Measurements from ENCODE around the gene SIGLEC6.

SIGLEC6 gene

GRCh38 chr19:51541458-51542357, 10.2 kb upstream of the SIGLEC6 start:
- no peak overlapping the region for H3K27ac ChIP-seq
- no peak for TF ChIP-seq ZFX (IDR thresholded peaks at IDR 0.05; ENCODE audit: borderline replicate concordance)
- no peak for TF ChIP-seq CTCF (IDR thresholded peaks at IDR 0.05)

DNA sequence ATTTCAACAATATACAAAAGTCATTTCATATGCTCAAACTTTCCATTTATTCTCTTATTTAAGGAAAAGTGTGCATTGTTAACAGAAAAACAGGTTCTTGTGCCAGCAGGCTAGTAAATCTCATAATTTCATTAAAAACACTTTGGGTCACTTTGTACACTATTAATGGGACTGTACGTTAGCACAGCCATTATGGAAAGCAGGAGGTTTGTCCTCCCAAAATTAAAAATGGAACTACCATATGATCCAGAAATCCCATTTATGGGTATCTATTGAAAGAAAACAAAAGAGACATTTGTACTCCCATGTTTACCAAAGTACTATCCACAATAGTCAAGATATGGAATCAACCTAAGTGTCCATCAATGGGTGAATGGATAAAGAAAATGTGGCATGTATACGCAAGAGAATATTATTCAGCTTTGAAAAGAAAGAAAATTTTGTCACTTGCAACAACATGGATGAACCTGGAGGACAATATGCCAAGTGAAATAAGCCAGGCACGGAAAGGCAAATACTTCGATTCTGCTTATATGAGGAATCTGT, 8.4 kb upstream of the SIGLEC6 start:
- TF ChIP-seq CTCF (IDR thresholded peaks at IDR 0.05): no peak
- TF ChIP-seq ZFX (IDR thresholded peaks at IDR 0.05; ENCODE audit: borderline replicate concordance): no peak
- H3K27ac ChIP-seq: no peak overlapping the region

DNA sequence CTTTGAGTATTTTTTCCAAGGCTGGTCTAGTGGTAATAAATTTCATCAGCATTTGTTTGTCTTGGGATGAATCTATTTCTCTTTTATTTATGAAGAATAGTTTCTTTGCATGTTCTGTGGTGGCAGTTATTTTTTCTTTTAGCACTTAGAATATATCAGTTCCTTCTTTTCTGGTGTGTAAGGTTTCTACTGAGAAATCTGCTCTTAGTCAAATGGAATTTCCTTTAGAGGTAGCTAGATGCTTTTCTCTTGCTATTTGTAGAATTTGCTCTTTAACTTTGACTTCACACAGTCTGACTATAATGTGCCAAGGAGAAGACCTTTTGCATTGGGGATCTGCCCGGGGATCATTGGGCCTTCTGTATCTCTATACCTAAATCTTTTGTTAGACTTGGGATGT, 4.1 kb upstream of the SIGLEC6 start:
- H3K27ac ChIP-seq: no peak overlapping the region
- TF ChIP-seq CTCF (IDR thresholded peaks at IDR 0.05) (no peak), ZFX (IDR thresholded peaks at IDR 0.05; ENCODE audit: borderline replicate concordance) (no peak)

- no peak for TF ChIP-seq CTCF (IDR thresholded peaks at IDR 0.05)
- TF ChIP-seq ZFX (IDR thresholded peaks at IDR 0.05; ENCODE audit: borderline replicate concordance): no peak
- H3K27ac ChIP-seq: no peak overlapping the region
Observed at GRCh38 chr19:51530616-51531015, 854 bp downstream of the SIGLEC6 start.

GRCh38 chr19:51529301-51529700, 2.2 kb downstream of the SIGLEC6 start:
- H3K27ac ChIP-seq: no peak overlapping the region
- TF ChIP-seq CTCF (IDR thresholded peaks at IDR 0.05) (no peak), ZFX (IDR thresholded peaks at IDR 0.05; ENCODE audit: borderline replicate concordance) (no peak)

DNA sequence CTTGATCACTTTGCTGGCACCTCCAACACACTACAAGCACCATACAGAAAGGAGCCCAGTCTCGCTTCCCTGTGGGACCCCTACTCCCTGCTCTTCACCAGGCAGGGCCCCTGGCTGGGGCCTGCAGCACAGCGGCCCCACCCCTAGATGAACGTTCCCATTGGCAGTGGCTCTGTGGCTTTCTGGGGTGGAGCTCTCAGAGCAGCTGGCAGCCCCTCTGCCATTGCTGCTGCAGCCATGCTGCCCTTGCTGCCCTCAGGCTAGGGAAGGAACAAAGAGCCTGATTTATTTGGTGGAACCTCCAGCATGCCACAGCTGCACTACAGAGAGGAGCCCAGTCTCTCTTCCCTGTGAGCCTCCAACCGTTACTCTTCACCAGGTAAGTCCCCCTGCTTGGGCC, 5.8 kb downstream of the SIGLEC6 start:
- H3K27ac ChIP-seq: no peak overlapping the region
- TF ChIP-seq ZFX (IDR thresholded peaks at IDR 0.05; ENCODE audit: borderline replicate concordance) (no peak), CTCF (IDR thresholded peaks at IDR 0.05) (no peak)

- TF ChIP-seq CTCF (IDR thresholded peaks at IDR 0.05) (no peak), ZFX (IDR thresholded peaks at IDR 0.05; ENCODE audit: borderline replicate concordance) (no peak)
- H3K27ac ChIP-seq: no peak overlapping the region
Observed at GRCh38 chr19:51524666-51525264, 6.7 kb downstream of the SIGLEC6 start.
